MG63 (cell line): ENCODE data around the gene RAC3. TPM values are rescaled to one million over a fixed set of nuclear protein-coding genes. Genes with fewer than 3 reads are reported as not detected.

Source experiments
- DNase-seq: peaks from one replicate; pipeline ENCODE4 v3.0.0-alpha.2; 2020
- H3K27me3 ChIP-seq: fragments of 250-450 bp; sonication (Bioruptor Pico); 2 replicates; pipeline ENCODE4 v1.5.1; 2020; ENCODE audit warnings: mild to moderate bottlenecking, moderate library complexity
- H3K36me3 ChIP-seq: fragments of 250-450 bp; sonication (Bioruptor Pico); 2 replicates; pipeline ENCODE4 v1.5.1; 2020; ENCODE audit warnings: mild to moderate bottlenecking, moderate library complexity
- H3K4me3 ChIP-seq: fragments of 250-450 bp; sonication (Bioruptor Pico); 2 replicates; pipeline ENCODE4 v1.5.1; 2020; ENCODE audit warnings: mild to moderate bottlenecking, moderate library complexity
- H3K9me3 ChIP-seq: fragments of 250-450 bp; sonication (Bioruptor Pico); 2 replicates; pipeline ENCODE4 v1.5.1; 2020; ENCODE audit warnings: mild to moderate bottlenecking, moderate library complexity
- total RNA-seq: library from RNA; depleted of rRNA; stranded (reverse); fragments of >200 nt; shearing (Covaris generic); gene quantifications from 2 replicates; pipeline ENCODE4 v1.2.3, GENCODE V29; 2014; ENCODE audit warnings: low replicate concordance

The RAC3 gene
- total RNA-seq, 1 experiment from 2014 or later, result 18.4 TPM

DNA sequence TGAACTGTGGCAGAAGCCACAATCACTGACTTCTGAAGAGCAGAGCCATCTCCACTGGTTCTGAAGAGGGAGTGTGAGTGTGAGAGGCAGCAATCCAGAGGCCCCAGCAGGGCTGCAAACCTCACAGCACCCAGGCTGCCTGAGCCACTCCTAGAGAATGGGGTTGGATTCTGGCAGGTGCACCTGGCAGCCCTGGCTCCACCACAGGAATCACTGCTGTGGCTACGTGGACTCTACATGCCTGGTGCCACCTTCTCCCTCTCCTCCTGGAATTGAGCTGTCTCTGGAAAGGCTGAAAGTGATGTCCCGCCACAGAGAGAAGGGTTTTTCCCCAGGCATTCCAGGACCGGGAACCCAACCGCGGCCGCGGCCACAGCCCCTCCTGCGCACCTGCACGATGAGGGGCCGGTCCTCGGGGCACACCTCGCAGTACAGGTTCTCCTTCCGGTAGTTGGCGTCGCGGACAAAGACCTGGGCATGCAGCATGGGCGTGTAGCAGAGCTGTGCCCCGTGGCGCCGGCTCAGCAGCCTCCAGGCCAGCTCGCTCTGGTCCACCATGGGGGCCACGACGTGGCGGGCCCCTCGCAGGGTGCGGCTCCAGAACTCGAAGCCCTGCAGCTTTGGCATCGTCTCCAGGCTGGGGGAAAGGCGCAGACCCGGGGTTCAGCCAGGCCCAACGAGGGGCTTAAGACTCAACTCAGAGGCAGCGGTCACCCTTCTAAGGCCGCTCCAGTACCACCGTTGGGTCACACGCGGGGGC lies 33.1 kb downstream of the RAC3 start:
- H3K4me3 ChIP-seq, result peak overlapping the region; percentile 93
- H3K27me3 ChIP-seq, result no peaks in the 10 kb centered on the region
- peaks cover 52% of the 10 kb centered on the region for H3K36me3 ChIP-seq
- H3K9me3 ChIP-seq, result no peaks in the 10 kb centered on the region
- no peak for DNase-seq

- no peak for DNase-seq
- Histone ChIP-seq H3K36me3 (peaks cover 46% of the 10 kb centered on the region), H3K9me3 (no peaks in the 10 kb centered on the region)
Observed at GRCh38 chr17:82065193-82065637, 33.7 kb downstream of the RAC3 start.

GRCh38 chr17:82065638-82066303 lies 34.3 kb downstream of the RAC3 start, which contains the start of gene DUS1L:
Gene DUS1L (minus strand): TSS chr17:82065804. CDS start chr17:82065059, 745 bp downstream.
- peaks cover 40% of the 10 kb centered on the region for H3K36me3 ChIP-seq
- DNase-seq, result peak; percentile 65

More at GRCh38 chr17:82065193-82065637, 33.7 kb downstream of the RAC3 start:
- Histone ChIP-seq H3K27me3 (no peaks in the 10 kb centered on the region), H3K4me3 (peak overlapping the region; percentile 93)

DNA sequence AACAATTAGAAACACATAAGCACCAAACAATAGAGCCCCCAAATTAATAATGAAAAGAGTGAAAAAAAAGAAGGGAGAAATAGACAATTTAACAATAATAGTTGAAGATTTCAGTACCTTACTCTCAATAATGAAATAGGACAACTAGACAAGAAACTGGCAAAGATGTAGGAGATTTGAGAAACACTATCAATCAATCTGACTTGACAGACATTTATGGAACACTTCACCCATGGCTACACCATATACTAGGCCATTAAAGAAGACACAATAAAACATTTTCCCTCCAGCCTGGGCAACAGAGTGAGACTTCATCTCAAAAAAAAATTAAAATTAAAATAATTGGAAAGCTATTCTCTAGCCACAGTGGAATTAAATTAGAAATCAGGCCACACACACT lies 39.1 kb downstream of the RAC3 start:
- Histone ChIP-seq H3K4me3 (no peak overlapping the region), H3K9me3 (no peaks in the 10 kb centered on the region), H3K27me3 (peaks cover 2% of the 10 kb centered on the region; the same call in 1 of the 2 replicates), H3K36me3 (no peaks in the 10 kb centered on the region)
- no peak for DNase-seq

More at GRCh38 chr17:82065638-82066303, 34.3 kb downstream of the RAC3 start, which contains the start of gene DUS1L:
- no peaks in the 10 kb centered on the region for H3K27me3 ChIP-seq
- no peaks in the 10 kb centered on the region for H3K9me3 ChIP-seq
- H3K4me3 ChIP-seq, result peak within 1 kb of the TSS; percentile 93

DNA sequence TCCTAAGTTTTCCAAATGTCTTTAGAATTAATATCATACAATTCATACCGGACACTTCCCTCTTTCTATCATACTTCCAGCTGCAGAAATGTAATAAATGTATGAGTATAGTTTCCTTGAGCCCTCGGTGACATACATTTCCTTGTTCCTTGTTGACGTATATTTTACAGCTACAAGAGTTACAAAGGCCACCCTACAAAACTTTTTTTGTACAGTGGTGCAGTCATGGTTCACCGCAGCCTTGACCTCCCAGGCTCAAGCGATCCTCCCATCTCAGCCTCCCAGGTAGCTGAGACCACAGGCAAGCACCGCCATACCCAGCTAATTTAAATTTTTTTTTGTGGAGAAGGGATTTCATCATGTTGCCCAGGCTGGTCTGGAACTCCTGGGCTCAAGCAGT lies 41.3 kb downstream of the RAC3 start:
- Histone ChIP-seq H3K4me3 (no peak overlapping the region), H3K27me3 (peaks cover 2% of the 10 kb centered on the region; the same call in 1 of the 2 replicates), H3K36me3 (peaks cover 8% of the 10 kb centered on the region), H3K9me3 (no peaks in the 10 kb centered on the region)
- DNase-seq, result no peak

DNA sequence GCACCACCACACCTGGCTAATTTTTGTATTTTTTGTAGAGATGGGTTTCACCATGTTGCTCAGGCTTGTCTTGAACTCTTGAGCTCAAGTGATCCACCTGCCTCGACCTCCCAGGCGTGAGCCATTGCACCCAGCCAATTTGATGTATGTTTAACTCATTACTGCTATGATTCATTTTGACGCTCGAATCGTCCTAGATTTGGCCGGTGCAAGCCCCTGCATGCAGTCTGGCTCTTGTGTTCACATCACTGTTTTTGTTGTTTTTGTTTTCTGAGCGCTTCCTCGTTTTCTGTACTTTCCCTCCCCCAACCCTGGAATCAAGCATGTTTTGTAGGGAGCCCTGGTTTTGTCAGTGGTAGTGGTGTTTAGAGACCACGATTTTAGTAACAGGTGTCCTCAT lies 42.0 kb downstream of the RAC3 start:
- Histone ChIP-seq H3K9me3 (no peaks in the 10 kb centered on the region), H3K27me3 (peaks cover 2% of the 10 kb centered on the region; the same call in 1 of the 2 replicates), H3K4me3 (no peak overlapping the region), H3K36me3 (peaks cover 14% of the 10 kb centered on the region)
- DNase-seq, result no peak

DNA sequence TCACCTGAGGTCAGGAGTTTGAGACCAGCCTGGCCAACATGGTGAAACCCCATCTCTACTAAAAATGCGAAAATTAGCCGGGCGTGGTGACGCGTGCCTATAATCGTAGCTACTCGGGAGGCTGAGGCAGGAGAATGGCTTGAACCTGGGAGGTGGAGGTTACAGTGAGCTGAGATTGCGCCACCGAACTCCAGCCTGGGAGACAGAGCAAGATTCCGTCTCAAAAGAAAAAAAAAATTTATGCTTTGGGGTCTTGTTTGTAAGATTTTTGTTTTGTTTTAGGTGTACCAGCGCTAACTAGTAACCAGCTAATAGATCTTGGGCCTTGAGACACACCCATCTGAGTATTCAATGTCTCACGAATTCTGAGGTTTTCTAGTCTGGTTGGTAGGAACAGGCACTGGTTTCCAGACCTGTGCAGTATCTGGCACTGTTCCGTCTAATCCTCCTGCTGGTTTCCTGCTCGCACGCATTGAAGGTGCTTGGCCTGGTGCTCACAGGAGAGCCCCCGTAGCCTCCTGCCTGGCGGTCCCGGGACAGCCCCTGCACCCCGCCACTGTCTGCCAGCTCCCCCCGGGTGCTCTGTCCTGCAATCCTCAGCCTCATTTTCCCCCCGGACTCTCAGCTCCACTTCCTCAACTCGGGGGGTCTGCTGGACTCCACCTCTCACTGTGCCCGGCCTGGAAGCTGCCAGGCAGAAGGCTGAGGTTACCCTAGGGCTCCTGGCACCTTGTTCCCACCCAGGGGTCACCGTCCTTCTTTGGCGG lies 44.7 kb downstream of the RAC3 start:
- DNase-seq, result no peak
- peaks cover 2% of the 10 kb centered on the region; the same call in 1 of the 2 replicates for H3K27me3 ChIP-seq
- peaks cover 38% of the 10 kb centered on the region for H3K36me3 ChIP-seq
- H3K4me3 ChIP-seq, result no peak overlapping the region
- H3K9me3 ChIP-seq, result no peaks in the 10 kb centered on the region

DNA sequence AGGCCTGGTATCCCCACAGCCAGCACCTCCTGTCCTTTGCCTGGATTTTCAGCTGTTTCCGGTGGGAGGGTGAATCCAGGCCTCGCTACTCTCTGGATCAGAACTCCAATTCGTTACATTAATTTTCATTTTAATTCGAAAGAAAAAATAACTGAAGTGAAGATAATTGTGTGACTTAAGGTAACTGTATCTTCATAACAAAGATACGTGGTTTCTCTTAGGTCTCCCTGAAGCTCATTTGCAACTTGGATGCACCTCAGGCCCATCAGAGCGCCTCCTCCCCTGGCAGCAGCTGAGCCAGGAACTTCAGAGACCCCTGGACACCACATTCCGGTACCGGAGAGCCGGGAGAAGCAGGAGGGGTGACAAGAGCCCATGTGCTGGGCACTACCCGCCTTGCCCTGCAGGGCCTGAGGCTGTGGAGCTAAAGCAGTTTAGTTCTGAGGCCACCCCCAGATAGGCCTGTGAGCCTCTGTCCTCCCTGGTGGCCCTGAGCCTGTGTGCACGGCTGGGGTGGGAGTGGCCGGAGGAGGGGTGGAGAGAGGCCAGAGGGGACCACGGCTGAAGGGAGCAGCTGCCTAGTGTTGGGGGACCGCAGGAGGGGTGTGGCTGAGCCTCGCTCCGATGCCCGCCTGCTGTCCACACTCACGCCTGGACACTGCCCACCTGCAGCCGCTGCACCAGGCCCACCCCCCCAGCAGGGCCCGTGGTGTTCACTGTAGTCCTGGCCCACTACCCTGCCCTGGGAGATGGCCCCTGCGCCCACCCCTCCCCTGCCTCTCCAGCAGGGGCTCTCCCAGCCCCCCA lies 45.5 kb downstream of the RAC3 start:
- H3K36me3 ChIP-seq, result peaks cover 43% of the 10 kb centered on the region
- H3K9me3 ChIP-seq, result no peaks in the 10 kb centered on the region
- DNase-seq, result no peak
- no peak overlapping the region for H3K4me3 ChIP-seq
- H3K27me3 ChIP-seq, result peaks cover 2% of the 10 kb centered on the region; the same call in 1 of the 2 replicates

GRCh38 chr17:82077617-82078358 lies 46.3 kb downstream of the RAC3 start:
- Histone ChIP-seq H3K36me3 (peaks cover 51% of the 10 kb centered on the region), H3K4me3 (no peak overlapping the region), H3K9me3 (no peaks in the 10 kb centered on the region), H3K27me3 (peaks cover 2% of the 10 kb centered on the region; the same call in 1 of the 2 replicates)
- no peak for DNase-seq

DNA sequence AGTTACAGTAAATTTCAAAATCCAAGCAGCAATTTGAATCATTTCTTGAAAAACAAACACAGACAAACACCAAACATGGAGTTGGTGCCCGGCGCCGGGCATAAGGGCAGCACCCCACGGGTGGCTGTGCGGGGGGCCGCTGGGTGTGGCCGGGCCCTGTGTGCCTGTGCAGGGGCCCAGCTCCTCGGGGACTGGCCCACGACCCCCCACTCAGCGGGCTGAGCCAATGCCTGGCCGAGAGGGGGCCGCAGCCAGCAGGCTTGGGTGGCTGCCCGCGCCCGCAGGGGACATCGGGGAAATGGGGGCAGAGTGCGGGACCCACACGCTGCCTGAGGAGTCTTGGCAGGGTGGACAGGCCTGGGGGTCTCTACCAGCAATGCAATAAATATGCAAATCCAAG lies 47.0 kb downstream of the RAC3 start:
- no peak for DNase-seq
- peaks cover 2% of the 10 kb centered on the region; the same call in 1 of the 2 replicates for H3K27me3 ChIP-seq
- peaks cover 57% of the 10 kb centered on the region for H3K36me3 ChIP-seq

GRCh38 chr17:82079001-82079677 lies 47.7 kb downstream of the RAC3 start:
- Histone ChIP-seq H3K4me3 (no peak overlapping the region), H3K9me3 (no peaks in the 10 kb centered on the region), H3K36me3 (peaks cover 64% of the 10 kb centered on the region), H3K27me3 (no peaks in the 10 kb centered on the region)
- DNase-seq, result no peak

More for the DNA sequence above, 47.0 kb downstream of the RAC3 start:
- H3K4me3 ChIP-seq, result no peak overlapping the region
- no peaks in the 10 kb centered on the region for H3K9me3 ChIP-seq

- no peak for DNase-seq
- Histone ChIP-seq H3K9me3 (no peaks in the 10 kb centered on the region), H3K4me3 (no peak overlapping the region), H3K36me3 (peaks cover 75% of the 10 kb centered on the region), H3K27me3 (no peaks in the 10 kb centered on the region)
Observed at GRCh38 chr17:82080048-82080788, 48.7 kb downstream of the RAC3 start.

- no peak for DNase-seq
- no peak overlapping the region for H3K4me3 ChIP-seq
Observed at GRCh38 chr17:82080789-82081464, 49.4 kb downstream of the RAC3 start.

DNA sequence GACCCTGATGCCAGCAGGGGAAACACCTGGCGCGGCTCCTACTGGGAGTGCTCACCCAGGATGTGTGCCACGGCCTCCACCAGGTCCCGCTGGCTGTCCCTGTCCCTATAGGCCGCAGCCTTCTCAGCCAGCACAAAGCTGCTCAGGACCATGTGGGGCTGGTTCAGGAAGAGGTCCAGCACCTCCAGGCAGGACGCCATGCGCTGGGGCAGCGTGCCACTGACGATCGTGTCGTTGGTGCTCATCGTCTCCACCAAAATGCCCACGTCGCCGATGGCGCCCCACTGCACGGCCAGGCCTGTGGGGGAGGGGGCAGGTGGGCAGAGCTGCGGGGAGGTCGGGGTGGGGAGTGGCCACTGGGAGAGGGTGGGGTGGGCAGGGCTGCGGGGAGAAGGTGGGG lies 50.1 kb downstream of the RAC3 start:
- H3K36me3 ChIP-seq, result peaks cover 89% of the 10 kb centered on the region
- no peaks in the 10 kb centered on the region for H3K27me3 ChIP-seq
- no peaks in the 10 kb centered on the region for H3K9me3 ChIP-seq
- H3K4me3 ChIP-seq, result no peak overlapping the region
- DNase-seq, result no peak

More at GRCh38 chr17:82080789-82081464, 49.4 kb downstream of the RAC3 start:
- Histone ChIP-seq H3K27me3 (no peaks in the 10 kb centered on the region), H3K36me3 (peaks cover 82% of the 10 kb centered on the region), H3K9me3 (no peaks in the 10 kb centered on the region)
